Stimulated activated CD8-positive, alpha-beta memory T cell treated with anti-CD3 and anti-CD28 coated beads, Interleukin-2, amount 100 ng/mL, for 1 hour (primary cell): ENCODE measurements around the gene LMO4.

ENCODE experiments used
- DNase-seq, 2 donors: peaks; one replicate each; pipeline ENCODE4 v3.0.0-alpha.2; 2020; ENCODE audit warnings: low read depth in 2 of 2

The LMO4 gene

DNA sequence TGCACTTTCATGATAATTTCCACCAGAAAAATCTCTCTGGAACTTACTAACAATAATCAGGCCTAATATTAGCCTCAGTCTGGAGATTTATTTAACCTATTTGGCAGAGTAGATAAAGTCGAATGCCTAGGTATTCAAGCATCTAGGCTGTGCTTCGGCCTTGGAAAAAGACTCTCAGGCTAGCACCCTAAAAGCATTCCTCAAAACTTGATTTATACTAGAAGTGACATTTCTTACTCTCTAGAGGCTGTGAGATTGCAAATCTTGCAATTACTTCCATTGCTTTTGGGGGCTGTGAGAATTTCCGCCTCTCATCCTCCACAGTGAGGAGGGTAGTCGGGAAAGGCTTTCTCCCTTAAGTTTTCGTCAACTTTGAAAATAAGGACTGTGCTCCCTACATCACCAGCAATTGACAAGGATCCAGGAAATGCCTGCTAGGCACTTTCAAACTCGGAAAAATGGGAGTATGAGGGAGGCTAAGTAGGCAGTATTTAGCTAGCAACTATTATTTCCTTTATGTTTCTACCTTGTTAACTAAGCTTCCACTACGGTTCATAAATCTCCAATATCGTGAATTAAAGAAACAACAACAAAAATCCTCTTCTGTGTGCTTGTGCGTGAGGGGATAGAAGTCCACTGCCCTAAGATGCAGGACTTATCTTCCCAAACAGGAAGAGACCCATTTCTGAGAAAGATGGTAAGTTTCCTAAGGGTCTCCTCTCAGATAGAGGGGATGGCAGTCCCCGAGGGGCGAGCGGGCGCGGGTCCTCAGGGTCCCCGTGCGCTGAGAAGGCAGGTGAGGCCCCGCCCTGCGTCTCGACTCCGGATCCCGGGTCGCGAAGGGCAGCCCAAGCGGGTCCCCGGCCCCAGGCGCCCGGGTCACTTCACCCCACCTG lies 1.1 kb upstream of the LMO4 start:
- no peak for DNase-seq

DNA sequence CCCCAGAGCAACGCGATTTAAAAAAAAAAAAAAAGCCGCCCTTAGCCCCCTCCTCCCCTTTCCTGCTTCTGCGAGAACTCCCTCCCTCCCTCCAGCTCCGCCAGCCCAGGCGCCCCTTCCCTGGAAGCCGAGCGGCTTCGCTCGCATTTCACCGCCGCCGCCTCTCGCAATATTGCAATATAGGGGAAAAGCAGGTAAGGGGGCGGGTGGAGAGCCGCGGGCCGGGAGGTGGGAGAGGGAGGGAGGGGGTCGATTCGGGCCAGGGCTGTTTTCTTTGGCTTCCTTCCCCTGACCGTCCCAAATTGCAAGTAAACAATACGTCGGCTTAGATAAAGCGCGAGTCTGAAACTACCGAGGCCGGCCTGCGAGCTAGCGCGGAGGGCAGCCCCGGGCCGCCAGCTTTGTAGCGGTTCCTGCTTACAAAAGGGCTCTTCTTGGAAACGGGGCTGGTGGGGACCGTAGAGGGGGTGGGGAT lies 408 bp downstream of the LMO4 start:
- no peak for DNase-seq

DNA sequence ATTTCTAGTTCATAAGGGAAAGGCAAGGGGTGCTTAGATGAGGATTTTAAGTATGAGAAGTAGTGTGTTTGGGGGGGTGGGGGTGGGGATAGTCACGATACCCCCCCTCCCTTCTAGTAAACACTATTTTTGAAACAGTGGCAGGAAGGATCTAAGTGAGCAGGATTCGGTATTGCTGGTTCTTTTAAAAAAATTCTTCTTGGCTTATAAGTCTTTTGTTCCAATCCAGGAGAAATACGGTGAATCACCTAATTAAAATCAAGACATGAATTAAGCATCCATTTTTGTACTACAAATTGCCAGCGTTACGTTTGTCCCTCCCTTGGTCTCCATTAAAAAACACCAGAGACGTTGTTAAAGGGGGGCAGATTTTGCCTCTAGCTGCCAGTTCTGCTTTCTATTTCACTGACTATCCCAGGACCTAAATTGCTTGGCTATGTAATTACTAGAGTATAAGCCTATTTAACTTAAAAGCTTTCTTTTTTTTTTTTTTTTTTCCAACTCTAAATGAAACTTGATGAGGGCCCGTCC lies 911 bp downstream of the LMO4 start:
- no peak for DNase-seq

DNA sequence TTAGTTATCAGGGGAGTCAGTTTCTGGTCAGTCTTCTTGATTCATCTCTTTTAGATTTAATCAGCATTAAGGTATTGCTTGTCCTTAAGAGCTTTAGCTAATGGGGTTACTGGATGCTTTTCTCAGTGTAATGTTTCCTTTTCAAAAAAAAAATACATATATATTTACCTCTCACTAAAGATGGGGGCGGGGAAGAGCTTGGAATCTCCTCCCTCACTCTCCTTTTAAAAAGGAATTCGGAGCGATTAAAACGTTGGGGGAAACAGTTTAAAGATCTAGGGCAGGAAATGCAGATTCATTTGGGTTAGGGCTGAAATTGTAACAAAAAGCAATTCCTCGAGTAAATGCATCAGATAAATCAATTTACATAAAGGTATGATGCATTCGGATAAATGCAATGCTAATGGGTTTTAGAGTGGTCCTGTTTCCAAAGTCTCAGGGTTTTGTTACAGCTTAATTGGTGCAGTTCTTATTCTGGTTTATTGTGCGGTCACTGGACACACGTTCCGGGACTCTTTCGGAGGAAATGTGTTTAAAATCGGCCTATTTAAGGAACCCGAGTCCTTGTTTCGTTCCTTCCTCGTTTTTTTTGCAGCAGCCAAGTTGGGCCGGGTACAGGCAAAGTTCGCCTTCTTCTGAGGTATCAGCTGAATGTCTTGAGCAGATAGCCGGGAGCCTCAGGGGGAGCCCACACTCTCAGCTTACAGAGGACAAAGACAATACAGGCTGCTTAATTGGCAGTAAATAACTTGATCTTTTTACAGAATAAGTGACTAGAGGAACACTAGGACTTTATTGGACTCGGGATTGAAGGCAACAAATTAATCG lies 1.6 kb downstream of the LMO4 start:
- no peak for DNase-seq

DNA sequence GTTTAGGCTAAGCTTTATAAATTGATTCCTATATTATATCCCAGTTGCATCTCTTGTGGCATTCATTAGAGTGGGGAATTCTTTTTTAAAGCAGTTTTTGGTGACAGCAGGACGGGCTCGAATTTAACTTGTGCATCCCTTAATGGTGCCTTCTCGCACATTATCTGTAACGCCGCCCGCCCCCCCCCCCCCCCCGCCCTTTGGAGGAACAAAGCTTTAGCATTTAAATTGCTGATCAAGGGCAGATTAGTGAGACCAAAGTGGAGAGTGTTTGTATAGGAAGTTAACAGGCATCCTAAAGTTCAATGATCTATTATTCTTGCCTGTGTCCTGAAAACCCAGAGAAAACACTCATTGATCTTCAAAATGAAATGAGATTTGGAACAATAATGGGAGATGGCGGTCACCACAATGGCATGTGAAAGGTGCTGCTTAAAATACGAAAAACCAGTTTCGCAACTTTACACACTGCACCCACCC lies 2.2 kb downstream of the LMO4 start:
- DNase-seq = no peak

DNA sequence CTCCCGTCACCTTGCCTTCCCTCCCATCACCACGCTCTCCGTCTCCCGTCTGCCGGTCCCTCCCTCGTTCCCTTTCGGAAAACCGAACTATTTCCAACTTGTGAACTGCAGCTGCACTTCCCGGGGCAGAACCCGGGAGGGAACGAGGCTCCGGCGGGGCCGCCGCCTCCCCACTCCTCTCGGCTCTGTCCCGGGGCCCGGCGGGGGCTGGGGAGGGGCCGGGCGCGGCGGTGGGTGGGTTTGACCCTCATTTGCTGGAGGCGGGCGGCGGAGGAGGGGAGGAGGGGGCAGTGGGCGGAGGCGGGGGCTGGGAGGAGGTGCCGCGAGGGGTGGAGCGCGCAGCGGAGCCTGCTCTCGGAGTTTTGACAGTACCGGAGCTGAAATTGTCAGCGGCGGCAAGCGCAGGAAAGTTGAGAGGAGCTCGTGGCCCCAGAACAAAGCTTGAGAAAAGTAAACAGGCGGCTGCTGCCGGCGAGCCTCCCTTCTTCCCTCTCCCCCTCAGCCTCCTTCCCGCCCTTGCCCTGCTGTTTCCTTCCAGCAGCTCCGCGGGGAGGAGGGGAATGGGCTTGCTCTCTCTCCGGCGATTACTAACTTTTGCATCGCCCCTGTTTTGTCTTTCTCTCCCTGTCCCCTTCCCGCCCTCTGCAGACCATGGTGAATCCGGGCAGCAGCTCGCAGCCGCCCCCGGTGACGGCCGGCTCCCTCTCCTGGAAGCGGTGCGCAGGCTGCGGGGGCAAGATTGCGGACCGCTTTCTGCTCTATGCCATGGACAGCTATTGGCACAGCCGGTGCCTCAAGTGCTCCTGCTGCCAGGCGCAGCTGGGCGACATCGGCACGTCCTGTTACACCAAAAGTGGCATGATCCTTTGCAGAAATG lies 2.9 kb downstream of the LMO4 start:
- peak; percentile 37 to 59 for DNase-seq

DNA sequence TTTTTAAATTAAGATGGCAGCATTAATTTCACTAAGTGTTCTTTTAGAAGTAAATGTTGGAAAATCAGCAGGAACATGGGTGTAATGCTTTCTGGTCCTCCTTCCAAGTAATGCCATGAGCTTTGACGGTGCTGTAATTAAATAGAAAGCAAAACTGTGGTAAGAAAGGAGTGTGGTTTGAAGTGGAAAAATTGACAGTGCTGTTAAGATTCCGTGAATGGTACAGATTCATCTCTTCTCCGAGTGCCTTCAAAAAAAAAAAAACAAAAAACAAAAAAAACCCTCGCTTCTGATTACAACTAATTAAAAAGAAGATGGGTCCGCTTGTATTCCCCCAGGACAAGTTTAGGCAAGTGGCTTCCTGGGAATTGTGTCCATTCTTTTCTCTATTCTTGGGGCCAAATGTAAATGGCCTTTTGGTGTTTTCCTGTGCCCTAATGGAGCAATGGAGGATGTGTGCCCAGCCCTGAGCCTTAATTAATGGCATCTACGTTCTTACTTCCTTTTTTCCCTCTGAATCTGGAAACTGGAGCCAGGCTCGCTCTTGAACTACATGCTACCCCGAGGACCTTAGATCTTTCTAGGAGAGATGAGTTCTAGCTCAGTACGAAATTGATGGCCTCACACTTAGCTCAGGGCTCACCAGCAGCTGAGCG lies 5.1 kb downstream of the LMO4 start:
- no peak for DNase-seq

DNA sequence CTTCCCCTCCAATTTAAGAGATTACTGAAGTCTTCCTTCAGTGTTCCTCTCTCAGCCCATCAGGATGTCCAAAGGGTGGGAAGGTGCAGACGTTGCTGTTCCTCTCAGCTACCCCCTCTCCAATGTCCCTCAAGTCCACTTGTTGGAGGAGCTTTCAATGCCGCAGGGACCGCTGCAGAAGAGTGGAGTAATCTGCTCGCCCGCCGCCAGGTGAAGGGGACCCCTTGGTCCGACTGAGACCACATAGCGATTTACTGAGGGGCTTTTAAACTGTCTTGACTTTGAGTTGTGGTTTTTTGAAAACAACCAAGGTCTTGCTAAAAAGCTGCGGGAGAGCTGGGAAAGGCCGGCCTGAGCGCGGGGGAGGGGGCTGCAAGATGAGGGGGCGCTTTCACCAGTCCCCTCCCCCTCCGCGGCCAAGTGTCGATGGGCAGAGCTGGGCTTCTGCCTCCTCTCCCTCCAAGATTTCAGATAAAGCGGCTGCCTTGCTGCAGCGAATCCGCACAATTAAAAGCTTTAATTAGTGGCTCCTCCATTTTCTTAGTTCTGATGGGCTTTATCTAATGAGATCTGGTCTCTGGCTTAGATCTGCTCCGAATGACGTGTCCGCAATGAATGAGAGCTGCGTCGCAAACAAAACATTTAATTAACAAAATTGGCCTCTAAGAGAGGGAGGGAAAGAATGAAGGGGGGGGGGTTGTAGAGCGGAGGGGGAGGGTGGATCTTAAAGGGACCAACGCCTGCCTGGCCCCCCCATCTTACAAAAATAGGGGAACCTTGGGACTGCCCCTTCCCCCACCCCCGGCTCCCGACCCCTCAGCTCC lies 5.9 kb downstream of the LMO4 start:
- no peak for DNase-seq

DNA sequence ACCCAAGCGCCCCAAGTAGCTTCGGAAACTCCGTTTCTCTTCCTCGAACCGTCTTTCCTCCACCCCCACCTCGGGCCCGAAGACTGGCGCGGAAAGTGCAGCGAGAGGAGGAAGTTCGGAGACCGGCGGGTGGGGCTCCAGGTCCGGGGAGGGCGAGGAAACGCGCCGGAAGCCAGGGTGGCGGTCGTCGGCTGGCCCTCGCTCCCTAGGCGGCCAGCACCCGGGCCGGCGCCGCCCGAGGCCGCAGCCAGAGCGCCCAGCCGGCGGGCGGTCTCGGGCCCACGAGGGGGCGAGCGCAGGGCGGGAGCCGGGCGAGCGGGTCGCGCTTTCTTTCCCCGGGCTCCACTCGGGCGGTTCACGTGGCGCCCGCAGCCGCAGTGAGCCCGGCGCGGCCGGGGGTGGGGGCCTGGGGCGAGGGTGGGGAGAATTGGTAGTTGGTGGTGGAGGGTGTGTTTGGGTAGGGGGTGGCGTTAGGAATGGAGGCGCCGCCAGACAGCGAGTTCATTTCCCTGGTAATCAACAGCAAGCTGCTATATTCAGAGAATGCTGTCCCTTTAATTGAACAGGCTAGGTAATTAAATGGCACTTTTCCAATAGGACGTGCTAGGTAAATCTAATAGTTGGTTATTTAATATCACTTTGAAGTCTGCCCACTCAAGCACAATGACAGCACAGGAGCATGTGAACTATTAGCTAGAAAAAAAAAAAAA lies 6.7 kb downstream of the LMO4 start:
- peak; percentile 38 to 48 for DNase-seq

DNA sequence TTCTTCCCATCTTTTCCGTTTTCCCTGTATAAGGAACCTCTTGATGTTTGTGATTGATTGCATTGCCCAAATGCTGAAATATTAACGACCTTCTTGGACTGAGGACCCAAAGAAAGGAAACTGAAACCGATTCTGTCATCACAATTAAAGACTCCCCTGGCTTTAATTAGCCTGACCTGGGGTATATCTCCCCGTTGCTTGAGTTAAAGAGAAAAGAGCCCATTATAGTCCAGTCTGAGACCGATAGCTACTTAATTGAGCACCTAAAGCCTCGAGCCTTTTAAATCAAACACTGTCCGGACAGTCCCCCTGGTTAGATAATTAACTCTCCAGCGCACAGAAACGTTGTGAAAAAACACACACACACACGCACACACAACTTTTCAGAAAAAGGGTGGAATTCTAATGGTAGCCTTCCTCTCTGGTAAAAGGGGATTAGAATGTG lies 8.0 kb downstream of the LMO4 start:
- DNase-seq = no peak

DNA sequence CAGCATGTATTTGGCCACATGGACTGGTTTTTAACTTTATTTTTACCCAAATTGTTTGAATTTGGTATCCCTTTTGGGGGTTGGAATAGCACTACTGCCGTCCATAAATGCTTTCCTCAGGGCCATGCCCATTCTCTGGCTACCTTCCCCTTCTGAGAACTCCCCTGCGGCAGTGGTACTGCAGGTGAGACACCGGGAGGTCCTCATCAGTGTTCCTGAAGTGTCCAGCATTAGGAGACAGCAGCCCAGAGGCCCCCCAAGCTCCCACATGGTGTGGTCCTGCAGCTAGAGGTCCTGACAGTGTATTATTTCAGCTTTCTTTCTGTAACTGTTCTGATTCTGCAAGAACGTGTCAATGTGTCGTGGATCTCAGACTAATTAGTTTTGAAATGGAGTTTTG lies 8.9 kb downstream of the LMO4 start:
- DNase-seq = no peak

DNA sequence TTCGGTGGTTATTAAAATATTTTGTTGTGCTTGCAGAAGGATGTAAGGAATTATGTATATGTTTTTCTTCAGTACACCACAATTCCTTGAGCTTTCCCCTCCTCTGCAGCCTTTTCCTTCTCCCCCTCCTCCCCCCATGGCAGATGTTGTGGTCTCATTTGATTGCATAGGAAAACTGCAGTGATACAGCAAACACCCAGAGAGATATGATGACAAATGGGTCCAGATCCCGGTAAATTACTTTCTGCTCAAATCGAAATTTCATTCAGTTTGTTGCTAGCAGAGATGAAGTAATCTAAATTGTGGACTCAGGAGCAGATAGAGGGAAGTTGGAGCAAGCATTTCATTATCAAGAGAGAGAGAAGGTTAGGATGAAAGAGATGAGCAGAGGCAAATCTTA lies 9.9 kb downstream of the LMO4 start:
- no peak for DNase-seq

DNA sequence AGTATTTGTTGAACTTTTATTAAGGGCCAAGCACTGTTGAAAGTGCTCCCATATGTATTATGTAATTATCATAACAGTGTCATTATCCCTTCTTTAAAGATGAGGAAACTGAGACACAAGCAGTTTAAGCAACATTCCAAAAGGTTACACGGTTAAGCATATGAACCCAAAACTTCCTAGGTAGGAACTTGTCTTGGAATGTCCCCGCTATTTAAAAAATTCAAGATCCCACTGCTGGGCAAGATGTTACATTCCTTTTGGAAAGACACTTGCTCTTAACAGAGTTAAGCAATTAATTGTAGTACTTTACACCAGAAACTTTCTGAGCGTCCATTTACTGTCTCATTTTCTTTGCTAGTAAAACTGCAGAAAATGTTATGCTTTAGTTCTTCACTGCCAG lies 15.6 kb downstream of the LMO4 start:
- no peak for DNase-seq

DNA sequence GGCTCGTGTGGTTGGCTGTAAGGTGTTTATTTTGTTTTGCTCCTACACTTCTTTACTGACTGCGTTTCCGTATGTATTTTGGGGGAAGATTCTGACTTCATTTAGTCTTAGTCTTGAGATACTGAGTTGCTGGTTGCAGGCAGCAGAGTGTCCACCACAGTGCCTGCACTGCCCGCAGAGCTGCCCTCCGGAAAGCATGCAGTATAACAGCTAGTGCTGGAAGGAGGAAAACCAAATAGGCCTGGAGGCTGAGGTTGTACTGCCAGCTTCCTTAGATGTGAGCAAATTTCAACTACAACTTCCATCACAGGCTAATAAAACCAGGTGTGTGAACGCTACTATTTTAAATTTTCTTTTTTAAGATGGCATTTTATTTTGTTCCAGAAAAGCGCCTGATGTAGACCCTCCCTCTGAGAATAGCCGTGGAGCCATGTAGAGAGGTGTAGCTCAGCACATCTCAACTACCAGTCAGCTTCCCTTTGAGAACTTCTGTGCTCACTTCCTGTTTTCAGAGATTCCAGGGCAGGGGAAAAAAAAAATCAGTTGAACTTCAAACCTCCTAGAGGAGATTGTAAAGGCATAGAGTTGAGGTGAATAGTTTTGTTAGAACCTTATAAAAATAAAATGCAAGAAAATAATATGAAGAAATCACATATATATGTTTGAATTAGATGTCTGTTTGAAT lies 17.6 kb downstream of the LMO4 start:
- no peak for DNase-seq

DNA sequence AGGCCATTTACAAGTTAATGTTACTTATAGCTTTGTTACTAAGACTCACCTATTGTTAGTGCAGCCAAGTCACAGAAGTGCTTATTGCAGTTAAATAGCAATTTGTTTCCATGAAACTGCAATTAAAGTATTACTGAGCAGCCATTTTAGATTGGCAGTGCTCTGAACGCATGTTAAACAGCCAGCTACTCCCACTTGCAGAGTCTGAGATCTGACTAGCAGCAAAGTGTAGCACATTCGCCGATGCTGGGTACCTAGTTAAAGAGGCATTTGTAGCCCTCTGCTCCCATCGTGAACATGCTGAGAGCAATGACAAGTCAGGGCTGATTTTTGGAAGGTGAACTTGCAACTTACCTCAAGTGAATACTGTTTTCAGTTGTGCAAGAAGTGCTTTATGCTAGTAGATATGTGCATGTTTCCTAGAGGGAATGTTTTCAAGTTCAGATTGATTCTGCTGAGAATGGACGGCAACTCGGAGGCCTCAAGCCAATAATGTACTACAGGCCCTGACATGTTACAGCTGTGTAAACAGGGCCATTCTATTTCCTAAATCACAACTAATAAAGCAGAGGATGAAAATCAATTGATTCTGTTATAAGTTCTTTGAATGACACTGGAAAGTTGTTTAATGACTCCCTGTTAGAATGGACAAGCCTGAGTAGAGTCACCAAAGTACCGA lies 19.8 kb downstream of the LMO4 start:
- DNase-seq = no peak

DNA sequence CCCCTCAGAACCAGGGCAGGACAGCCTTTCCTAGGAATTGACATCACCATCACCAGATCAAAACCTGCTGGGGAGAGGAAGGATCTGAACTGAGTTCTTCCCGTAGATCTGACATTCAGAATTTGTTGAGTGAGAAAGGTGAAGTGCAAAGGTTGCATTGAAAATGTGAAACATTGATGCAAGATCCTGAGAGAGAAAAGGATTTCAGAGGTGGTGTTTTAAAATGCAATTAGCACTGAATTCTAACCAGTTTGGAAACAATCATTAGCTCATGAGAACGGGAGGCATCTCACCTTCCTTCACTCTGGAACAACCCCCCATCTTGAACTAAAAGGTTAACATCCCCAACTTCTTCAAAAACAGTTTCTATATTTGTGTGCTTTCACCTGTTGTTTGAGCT lies 20.4 kb downstream of the LMO4 start:
- no peak for DNase-seq

DNA sequence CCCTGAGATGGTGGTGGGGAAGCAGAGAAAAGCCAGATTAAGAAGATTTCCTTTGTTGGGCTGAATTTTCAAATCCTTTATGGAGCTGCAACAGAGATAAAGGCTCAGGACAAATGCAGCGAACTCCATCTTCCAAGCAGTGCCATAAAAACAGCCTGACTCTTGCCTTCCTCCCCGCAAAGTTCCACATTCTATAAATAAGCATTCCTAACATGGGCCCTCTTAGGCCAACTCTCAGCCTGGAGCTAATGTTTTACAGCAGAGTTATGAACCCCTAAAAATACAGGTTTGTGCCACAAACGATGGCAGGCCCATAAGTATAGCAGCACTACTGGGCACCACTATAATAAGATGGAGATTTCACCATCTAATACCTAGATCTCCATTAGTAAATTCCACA lies 27.2 kb downstream of the LMO4 start:
- no peak for DNase-seq

DNA sequence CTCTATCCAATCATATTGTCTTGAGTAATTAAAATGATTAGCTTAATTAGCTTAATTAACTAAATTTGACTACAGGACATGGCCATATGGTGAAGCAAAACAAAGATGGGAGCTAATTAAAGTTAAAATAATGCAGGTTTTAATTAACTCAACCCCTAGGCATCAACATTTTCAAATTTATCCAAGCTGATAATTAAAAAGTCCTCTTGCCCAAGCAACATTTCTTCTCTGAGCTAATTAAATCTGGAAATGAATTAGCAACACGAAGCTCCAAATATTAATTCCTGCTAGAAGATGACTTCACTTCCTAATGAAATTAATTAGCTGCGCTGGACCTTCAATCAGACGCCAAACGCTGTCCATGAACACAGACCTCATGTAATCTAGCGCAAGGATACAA lies 27.9 kb downstream of the LMO4 start:
- no peak for DNase-seq
